ENCODE measurements around the gene CD226.
"Not testable (repeated sequence)": the region's sequence is repeated elsewhere in the genome, so short reads cannot be mapped to it uniquely, and the experiment has no call there.

The CD226 gene

DNA sequence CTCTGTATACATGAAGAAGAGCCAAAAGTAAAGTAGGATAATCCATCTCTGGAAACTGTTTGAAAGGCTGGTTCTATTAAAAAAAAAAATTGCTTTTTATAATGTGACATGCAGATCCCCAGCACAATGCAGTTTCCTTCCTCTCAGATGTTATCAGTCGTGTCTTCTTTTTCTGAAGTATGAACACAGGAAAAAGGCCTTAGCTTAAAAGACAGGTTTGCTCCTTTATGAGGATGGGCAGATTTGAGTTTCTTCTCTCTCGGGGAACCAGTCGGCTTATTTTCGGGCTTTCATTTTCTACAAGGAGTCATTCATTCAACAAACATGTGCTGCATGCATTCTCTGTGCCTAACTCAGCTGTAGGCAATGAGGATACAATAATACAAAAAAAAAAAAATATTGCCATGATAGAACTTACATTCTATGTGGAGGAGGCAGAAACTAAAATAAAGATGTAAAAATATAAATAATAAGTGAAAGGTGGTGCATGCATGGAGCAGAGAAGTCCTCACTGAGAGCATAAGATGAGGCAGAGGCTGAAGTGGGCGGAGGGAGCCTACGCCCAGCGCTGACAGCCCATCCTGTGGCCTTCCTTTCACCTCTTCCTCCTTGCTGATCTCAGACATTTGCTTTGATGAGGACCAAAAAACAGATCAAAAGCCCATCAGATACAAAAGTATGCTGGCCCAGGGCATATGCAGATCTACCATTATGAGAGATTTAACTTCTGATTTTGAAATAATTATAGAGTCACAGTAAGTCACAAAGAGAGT lies at the start of gene CD226:
CD226 (minus strand) TSS at position 513 of the 773 bp plus-strand sequence; CDS start at position 46, 467 bp downstream.
- DNase-seq: no peak

DNA sequence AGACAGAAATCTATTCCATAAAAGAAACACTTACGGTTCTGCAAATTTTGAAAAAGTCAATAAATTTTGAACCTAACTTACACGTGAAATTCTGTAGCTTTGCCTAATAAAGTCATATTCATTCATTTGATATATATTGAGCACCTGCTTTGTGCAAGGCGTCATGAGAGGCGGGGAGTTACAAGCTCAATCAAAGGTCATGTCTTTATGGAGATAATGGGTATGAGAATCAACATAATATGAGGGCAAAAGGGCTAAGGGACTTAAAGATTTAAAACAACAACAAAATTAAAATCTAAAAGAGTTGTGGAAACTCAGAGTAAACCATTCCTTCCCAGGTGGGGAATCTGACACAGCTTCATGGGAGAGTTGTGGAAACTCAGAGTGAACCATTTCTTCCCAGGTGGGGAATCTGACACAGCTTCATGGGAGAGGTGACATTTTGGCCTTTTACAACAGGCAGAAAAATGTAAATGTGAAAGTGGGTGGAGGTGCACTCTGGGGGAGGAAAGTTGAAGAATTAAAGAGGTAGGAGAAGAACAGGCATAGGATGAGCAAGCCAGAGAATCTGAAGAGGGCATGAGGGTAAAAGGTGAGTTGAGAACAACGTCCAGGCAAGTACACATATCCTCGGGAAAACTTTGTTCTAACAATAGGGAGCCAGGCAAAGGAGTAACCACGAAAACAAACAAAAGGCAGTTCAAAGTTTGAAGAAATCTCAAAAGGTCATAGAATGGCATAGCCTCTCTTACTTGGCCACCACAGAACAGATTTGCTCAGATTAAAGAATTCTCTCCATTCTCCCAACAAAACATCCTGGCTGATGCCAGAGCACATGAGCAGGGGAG lies 49.5 kb upstream of the CD226 start:
- no peak for DNase-seq

DNA sequence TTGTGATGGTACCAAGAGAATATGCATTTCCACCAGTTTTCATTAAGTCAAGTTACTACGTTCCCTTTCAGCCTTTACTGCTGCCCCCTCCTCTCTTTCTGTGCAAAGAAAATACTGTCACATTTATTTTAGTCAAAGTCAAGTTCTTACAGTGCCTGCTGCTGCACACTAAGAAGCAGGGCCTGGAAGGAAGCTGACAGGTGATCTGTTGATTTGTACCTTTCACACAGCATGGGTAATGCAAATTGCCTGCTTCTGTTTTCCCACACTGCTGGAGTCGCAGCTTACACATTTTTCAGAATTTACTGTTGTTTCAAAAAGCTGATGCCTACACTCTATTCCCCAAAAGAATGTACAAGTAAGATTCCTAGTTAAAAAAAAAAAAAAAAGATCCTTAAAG lies 48.7 kb upstream of the CD226 start:
- DNase-seq: no peak

DNA sequence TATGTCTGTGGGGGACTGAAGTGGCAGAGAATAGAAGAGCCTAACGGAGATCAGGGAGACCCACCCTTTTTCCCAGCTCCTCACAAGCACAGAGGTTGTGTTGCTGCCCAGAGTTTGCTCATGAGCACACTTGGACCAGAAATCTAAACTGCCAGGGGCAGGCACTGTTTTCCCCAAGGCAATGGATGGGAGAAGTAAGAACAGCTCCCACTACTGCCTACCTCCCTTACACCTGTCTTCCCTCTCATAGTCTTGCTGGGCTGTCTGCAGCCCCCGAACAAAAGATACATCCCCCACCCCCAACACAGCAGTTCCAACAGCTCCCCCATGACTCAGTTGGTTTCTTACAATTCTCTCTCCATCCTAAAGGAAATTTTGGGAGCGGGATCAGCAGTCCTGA lies 48.1 kb upstream of the CD226 start:
- DNase-seq: no peak

DNA sequence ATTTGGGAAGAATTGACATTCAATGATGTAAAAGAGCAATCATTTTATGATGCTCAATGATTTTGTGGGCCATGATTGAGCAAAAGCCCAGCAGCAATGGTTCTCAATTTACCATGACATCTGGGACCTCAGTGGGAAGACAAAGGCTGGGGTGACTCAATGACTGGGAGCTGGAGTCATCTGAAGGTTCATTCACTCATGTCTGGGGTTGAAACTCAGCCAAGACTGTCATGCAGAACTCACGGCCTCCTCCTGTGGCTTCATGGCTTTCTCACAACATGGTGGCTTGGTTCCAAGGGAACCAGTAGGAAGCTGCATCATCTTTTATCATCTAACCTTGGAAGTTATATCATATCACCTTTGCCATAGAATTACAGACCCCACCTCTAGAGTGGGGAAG lies 45.1 kb upstream of the CD226 start:
- DNase-seq: no peak

DNA sequence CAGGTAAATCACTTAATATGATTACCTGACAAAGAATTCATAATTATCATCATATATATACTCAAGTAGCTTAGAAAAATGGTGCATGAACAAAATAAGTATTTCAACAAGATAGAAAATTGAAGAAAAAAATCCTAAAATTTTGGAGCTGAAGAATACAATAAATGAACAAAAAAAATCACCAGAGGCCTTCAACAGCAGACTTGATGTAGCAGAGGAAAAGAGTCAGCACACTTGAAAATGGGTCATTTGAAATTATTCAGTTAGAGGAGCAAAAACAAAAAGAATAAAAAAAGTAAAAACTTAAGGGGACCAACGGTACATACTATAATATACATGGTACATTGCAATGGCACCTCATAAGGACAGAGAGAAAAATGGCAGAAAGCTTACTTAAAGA lies 40.2 kb upstream of the CD226 start:
- DNase-seq: no peak

DNA sequence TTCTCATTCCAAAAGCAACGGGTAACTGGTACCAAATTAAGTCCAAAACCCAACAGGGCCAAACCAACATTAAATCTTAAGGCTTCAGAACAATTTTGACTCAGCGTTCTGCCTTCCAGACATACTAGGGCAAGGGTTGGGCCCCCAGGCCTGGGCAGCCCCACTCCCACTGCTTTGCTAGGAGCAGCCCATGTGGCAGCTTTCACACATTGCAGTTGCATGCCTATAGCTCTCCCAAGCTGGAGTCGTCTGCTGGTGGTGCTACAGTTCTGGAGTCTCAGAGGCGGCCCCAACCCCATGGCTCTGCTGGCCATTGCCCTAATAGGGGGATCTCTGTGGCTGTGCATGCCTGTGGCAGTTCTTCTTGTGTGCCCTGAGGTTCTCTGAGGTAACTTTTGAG lies 37.6 kb upstream of the CD226 start:
- DNase-seq: no peak

DNA sequence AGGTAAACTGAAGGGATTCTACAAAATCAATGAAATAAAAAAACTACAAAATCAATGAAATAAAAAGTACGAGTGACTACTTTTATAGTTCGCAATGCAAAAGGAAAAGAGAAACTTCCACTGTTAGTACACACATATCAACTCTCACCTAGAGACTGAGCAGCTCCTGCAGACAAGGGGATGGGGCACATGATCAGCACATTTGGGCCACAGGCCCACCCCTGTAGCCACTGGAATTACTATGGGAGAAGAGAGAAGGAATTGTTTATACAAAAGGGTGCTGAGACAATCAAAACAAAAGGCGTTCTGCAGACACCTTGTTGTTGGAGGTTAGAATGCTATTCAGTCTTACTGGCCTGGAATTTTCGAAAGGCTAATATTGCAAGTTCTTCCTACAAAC lies 34.7 kb upstream of the CD226 start:
- DNase-seq: no peak

DNA sequence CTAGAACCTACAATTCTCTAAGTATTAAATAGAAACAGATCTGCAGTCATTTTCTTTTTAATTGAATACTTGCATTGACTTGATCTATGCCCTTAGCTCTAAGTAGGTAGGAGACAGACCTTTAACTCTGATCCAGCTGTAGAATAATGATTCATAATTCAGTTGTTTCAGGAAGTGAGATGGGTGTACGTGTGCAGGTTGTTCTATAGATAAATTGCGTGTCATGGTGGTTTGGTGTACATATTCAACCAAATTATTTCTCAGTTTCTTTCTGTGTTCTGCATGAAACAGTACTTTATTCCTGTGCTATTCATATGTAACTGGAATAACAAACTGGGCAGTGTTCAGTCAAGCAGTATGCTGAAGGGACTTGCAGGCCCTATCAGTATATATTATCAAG lies 34.3 kb upstream of the CD226 start:
- DNase-seq: no peak

DNA sequence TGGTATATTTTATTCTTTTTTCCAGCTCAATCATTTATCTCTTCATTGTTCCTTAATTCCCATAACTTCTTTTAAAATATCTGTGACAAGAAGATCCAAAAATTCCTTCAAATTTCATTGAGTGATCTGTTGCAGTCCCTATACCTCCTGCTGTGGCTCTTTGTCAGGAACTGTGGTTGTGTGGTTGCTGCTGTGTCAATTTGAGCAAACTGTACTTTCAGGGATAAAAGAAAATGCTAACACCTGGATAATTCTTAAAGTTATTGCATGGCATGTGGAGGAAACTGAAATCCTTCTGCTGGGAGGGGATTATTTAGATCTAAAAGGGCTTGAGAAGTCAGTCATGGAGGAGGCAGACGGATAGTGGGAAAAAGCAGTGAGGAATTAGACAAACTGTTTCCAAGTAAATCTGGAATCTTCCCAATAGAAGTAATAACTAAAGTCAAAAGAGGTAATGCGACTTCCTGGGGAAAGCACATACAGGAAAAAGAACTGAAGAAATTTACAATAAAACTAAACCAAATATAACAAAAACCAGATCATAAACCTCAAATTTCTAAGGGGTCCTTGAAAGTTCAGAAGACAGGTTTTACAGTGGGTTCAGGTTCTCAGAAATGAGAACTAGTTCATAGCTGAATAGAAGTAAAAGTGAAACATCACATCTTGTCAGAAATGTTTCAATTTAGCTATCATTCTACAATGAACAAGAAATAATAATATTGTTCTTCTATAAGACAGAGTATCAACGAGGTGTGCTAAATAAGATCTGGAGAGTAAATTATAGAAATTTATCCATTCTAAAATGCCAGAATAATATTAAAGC lies 33.5 kb upstream of the CD226 start:
- no peak for DNase-seq

DNA sequence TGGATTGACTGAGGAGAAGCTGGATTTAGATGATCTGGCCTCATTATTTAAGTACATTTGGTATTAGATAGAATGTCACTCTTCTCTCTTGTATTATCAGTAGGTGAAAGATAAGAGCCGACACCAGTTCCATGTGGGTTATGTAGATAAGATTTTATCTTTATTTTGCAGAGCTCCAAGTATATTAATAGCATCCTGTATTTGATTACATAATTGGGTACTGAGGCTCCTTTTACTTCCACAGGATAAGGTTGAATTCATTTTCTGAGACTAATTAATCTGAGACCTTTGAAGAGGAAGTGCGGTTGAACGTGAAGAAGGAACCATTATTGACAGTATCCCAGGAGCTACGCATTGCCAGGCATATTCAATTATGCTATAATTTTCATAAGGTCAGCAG lies 32.8 kb upstream of the CD226 start:
- no peak for DNase-seq

DNA sequence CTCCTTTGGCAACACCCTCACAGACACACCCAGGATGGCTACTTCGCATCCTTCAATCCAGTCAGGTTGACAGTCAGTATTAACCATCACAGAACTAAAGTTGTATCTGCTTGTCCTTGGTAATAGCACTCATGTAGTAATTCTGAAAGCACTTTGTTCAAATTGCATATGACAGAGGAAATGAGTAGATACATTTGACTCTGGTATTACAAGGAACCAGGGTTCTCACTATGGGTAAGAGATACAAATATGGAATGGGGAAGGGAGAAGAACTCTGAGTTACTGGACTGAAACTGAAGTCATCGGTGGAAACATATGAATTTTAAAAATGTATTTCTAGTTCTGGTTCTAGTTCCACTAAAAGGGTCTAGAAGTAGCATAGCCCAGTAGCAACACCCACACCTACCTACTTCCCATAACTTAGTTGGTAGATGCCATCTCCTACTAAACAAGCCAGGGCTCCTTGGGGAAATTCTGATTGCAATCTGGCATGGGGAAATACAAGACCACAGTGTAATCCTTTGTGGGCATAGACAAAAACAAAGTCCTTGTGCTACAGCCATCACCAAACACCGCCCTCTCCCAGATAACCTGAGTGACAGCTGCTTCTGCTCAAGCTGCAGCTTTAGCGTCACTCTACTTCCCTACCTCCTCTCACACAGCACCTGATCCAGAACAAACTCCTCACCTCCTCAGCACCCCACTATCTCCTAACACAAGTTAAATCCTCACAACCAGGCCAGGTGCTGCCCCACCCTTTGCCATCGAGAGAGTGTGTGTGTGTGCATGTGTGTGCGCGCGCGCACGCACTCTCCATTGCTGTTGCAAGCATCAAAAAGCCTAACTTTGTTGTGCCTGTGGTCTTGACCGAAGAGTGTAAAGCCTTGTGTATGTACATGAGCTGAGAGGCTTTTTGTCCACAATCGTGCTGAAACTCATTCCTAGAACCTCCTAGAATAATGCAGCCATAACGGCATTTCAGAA lies 31.4 kb upstream of the CD226 start:
- DNase-seq: no peak

DNA sequence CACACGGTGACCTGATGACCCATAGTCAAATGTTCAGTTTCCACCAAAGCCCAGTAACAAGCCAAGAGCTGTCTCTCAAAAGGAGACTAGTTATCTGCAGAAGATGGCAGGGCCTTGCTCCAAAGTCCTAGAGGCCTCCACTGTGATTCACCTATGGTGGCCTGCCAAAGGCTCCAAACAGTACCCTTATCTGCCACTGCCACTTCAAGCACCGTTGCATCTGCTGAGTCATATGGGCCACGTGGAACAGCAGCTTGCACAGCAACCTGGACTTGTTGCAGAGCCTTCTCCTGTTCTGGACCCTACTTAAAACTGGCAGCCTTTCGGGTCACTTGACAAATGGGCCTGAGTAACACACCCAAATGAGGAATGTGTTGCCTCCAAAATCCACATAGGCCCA lies 27.6 kb upstream of the CD226 start:
- not testable (repeated sequence) for DNase-seq

DNA sequence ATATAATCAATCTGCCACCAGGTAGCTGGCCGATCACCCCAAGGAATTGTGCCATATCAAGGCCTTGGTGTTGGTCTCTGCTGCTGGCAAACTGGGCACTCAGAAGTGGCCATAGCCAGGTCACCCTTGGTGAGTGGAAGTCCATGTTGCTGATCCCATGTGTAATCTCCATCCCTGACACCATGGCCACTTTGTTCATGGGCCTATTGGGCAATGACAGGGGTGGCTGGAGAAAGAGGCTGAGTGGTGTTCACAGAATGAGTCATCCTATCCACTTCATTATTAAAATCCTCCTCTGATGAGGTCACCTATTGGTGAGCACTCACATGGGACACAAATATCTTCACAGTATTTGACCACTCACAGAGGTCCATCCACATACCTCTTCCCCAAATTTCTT lies 26.7 kb upstream of the CD226 start:
- DNase-seq: no peak

DNA sequence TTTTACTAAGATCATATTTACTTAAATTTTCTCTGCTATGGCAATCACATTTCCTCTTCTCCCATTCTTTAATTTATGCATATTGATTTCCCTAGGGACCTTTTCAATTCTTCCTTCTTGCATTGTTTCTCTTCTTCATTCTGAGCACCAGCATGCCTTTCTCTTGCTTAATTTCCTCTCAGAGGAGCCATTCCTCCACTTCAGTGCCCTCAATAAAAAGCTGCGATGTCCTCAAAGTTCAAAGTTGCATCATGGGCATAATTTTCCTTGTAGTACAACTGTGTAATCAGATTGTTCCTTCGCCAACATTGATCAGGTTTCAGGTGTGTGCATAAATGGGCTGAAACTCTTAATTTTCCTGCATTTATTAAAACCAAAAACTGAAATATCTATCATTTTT lies 21.8 kb upstream of the CD226 start:
- no peak for DNase-seq

DNA sequence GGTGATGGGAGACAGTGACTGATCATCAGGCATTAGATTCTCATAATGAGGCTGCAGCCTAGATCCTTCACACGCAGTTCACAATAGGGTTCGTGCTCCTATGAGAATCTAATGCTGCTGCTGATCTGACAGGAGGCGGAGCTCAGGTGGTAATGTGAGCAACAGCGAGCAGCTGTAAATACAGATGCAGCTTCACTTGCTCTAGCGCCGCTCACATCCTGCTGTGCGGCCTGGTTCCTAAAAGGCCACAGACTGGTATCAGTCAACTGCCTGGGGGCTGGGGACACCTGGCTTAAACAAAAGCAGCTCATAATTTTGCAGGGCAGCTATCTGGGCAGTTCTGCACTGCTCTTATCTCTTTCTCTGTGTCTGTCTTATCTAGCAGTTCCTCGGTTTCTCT lies 20.4 kb upstream of the CD226 start:
- DNase-seq: no peak

DNA sequence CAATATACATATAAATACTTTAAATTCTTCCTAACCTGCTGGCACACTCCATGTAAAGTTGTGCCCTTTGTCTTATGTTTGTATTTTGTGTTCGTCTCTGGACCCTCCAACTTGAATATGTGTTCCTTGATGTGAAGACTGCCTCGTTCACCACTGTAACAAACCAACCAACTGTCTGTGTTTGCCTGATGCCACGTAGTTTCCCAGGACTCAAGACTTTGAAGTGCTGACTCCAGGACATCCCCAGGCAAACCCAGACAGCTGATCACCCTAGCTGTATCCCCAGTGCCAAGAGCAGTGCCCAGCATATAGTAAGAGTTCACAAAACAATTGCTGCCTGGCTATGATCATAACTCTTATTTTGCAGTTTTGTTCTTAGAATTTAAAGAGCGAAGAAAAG lies 15.5 kb upstream of the CD226 start:
- no peak for DNase-seq

DNA sequence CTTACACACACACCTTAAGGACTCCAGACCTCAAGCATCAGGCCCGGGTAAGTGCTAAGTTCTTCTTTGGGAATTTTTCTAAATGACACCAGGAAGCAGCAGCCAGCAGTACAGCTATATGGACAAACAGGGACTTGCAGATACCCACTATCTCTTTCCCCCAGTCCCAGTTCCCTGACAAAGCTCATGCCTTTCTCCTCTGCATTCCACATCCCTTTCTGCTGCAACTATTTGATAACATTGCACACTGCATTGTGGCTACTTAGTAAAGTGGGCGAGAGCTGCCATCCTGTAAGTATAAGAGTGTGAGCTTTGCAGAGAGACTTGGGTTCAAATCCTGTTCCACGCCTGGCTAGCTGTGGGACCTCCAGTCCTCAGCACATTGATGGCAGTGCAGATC lies 14.0 kb upstream of the CD226 start:
- no peak for DNase-seq

DNA sequence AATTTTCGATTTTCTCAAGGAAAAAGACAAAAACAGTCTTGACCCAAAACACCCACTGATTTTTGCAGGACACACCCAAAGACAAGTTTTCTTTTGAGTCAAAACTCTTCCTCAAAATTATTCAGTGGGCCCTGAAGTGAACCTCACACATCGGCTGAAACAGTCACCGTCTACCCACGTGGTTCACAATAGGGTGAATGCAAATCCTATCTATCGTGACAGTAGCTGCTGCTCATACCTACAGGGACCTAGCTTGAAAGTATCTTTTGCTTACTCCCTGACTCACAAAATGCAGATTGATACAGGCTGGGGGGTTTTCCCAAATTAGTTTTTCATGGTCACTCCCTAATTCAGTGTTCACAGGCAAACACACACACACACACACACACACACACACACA lies 10.7 kb upstream of the CD226 start:
- no peak for DNase-seq

DNA sequence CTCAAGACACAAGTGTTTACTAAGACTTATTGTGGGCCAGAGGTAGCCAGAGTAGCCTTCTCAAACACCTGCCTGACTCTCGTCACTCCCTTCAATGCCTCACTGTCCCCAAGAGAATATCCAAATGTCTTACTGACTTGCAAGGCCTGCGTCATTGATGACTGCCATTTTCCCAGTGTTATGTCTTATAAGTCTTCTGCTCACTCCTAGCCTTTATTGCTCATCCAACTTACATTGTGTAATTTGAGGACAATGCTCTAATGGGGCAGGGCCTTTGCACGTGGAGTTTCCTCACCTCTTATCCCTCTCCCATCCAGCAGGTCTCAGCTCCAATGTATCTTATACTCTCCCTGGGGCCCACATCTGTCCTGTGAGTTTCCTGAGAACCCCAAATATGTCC lies 10.1 kb upstream of the CD226 start:
- DNase-seq: no peak

DNA sequence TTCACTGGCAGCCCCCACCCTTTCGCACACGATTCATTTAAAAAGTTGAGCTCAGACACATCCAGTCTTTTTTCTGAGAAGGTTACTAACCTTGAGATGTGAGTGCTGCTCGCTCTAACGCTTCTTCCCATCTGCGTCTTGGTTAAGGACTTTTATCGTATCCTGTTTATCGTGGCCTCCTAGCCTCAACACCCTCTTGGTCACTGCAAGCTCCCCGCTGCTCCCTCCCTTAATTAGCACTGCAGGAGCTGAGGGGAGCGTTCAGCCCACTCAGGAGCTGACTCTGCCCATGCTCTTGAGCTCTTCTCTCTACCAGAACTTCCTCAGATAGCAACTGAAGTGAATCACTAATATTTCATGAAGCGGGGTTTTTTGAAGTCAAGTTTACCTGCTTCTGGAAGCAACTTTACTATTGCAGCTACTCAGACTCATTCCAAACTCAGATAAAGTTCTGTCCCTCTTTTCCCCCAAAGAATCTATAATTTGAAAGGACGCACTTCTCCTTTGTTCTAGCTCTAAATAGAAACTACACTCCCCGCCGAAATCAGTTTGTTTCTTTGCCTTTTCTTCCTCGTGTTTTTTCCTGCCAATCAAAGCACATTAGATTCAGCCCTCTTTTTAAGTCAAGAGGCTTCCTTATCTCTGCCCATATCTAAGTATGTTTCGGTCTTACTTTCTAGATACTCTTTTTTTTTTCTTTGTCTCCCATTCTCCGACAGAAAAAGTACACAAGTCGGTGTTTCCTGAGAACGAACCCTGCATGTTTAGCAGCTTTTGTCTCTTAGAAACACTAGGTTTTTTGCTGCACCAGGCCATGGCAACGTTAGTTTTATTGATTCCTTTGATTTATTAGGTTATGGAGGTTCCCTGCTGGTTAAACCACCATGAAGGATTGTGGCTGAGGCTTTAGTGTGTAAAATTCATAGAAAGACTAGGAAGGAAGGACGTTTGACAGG lies 9.3 kb upstream of the CD226 start:
- no peak for DNase-seq
